H9 (cell line): Measurements from ENCODE around the gene PKD1. TPM values are rescaled to one million over a fixed set of nuclear protein-coding genes. Genes with fewer than 3 reads are reported as not detected.
A peak's percentile ranks its signal among the peaks of the same experiment; 100 is the strongest.

ENCODE experiments used
- DNase-seq: peaks from one replicate; pipeline ENCODE4 v3.0.0-alpha.2; 2017
- H2AFZ ChIP-seq: one replicate; pipeline ENCODE4 v1.6.1; 2013; ENCODE audit warnings: mild to moderate bottlenecking, low read length, control low read depth, moderate library complexity
- H2AK5ac ChIP-seq: 2 replicates; pipeline ENCODE4 v1.6.1; 2013; ENCODE audit warnings: low read length, control low read depth, mixed read lengths; ENCODE audit not compliant: insufficient read length
- H2BK120ac ChIP-seq: one replicate; pipeline ENCODE4 v1.6.1; 2013; ENCODE audit warnings: low read depth, mild to moderate bottlenecking, low read length, control low read depth, inconsistent platforms; ENCODE audit not compliant: poor library complexity, severe bottlenecking
- H2BK12ac ChIP-seq: 2 replicates; pipeline ENCODE4 v1.6.1; 2013; ENCODE audit warnings: low read length, control low read depth, mixed read lengths, low read depth; ENCODE audit not compliant: insufficient read length
- H2BK15ac ChIP-seq: 2 replicates; pipeline ENCODE4 v1.6.1; 2013; ENCODE audit warnings: low read depth, low read length, control low read depth
- H2BK20ac ChIP-seq: one replicate; pipeline ENCODE4 v1.6.1; 2013; ENCODE audit warnings: low read depth, mild to moderate bottlenecking, low read length, control low read depth, inconsistent platforms; ENCODE audit not compliant: poor library complexity, severe bottlenecking
- H2BK5ac ChIP-seq: 2 replicates; pipeline ENCODE4 v1.6.1; 2013; ENCODE audit warnings: low read length, control low read depth, mixed read lengths; ENCODE audit not compliant: insufficient read length
- H3K14ac ChIP-seq: 2 replicates; pipeline ENCODE4 v1.6.1; 2013; ENCODE audit warnings: low read length, control low read depth; ENCODE audit not compliant: insufficient read depth
- H3K18ac ChIP-seq: 2 replicates; pipeline ENCODE4 v1.6.1; 2013; ENCODE audit warnings: low read depth, mild to moderate bottlenecking, mixed read lengths, low read length, control low read depth; ENCODE audit not compliant: insufficient read length
- H3K23ac ChIP-seq: 2 replicates; pipeline ENCODE4 v1.6.1; 2013; ENCODE audit warnings: low read length, control low read depth, mixed read lengths, low read depth; ENCODE audit not compliant: insufficient read length
- H3K23me2 ChIP-seq: 2 replicates; pipeline ENCODE4 v1.6.1; 2013; ENCODE audit warnings: low read depth, mild to moderate bottlenecking, mixed read lengths, low read length, control low read depth; ENCODE audit not compliant: insufficient read length, poor library complexity, severe bottlenecking
- H3K27ac ChIP-seq: 2 replicates; pipeline ENCODE4 v1.5.1; 2013; ENCODE audit warnings: low read length, control low read depth, mixed read lengths, low read depth; ENCODE audit not compliant: insufficient read length
- H3K27me3 ChIP-seq: 2 replicates; pipeline ENCODE4 v1.6.1; 2013; ENCODE audit warnings: low read length, control low read depth, inconsistent platforms; ENCODE audit not compliant: insufficient read depth
- H3K4ac ChIP-seq: 2 replicates; pipeline ENCODE4 v1.6.1; 2013; ENCODE audit warnings: low read depth, mild to moderate bottlenecking, control low read depth, inconsistent platforms, low read length, moderate library complexity
- H3K4me1 ChIP-seq: 2 replicates; pipeline ENCODE4 v1.6.1; 2013; ENCODE audit warnings: low read length, control low read depth, inconsistent platforms; ENCODE audit not compliant: insufficient read depth
- H3K4me2 ChIP-seq: 2 replicates; pipeline ENCODE4 v1.6.1; 2013; ENCODE audit warnings: low read length, control low read depth, mixed read lengths; ENCODE audit not compliant: insufficient read length, insufficient read depth
- H3K56ac ChIP-seq: 2 replicates; pipeline ENCODE4 v1.6.1; 2013; ENCODE audit warnings: low read depth, mild to moderate bottlenecking, mixed read lengths, low read length, control low read depth; ENCODE audit not compliant: insufficient read length
- H3K79me1 ChIP-seq: 2 replicates; pipeline ENCODE4 v1.6.1; 2013; ENCODE audit warnings: low read depth, mild to moderate bottlenecking, moderate library complexity, low read length, control low read depth, inconsistent platforms; ENCODE audit not compliant: insufficient read depth, poor library complexity, severe bottlenecking
- H3K79me2 ChIP-seq: 2 replicates; pipeline ENCODE4 v1.6.1; 2013; ENCODE audit warnings: low read length, control low read depth, inconsistent platforms; ENCODE audit not compliant: insufficient read depth
- H3K9ac ChIP-seq: 2 replicates; pipeline ENCODE4 v1.6.1; 2013; ENCODE audit warnings: low read length, control low read depth, mixed read lengths; ENCODE audit not compliant: insufficient read length; ENCODE audit errors: extremely low read depth
- H3K9me3 ChIP-seq: one replicate; pipeline ENCODE4 v1.6.1; 2013; ENCODE audit warnings: low read depth, low read length, inconsistent platforms; ENCODE audit not compliant: control insufficient read depth
- H3T11ph ChIP-seq: one replicate; pipeline ENCODE4 v1.6.1; 2013; ENCODE audit warnings: mild to moderate bottlenecking, low read length, control low read depth, inconsistent platforms
- H4K20me1 ChIP-seq: one replicate; pipeline ENCODE4 v1.6.1; 2013; ENCODE audit not compliant: control insufficient read depth, insufficient read length, insufficient read depth
- H4K5ac ChIP-seq: 2 replicates; pipeline ENCODE4 v1.6.1; 2013; ENCODE audit warnings: low read depth, mild to moderate bottlenecking, mixed read lengths, low read length, control low read depth; ENCODE audit not compliant: insufficient read length
- H4K8ac ChIP-seq: replicated peaks from 2 replicates; pipeline ENCODE4 v1.6.1; 2013; ENCODE audit warnings: low read length, control low read depth, mixed read lengths, low read depth; ENCODE audit not compliant: insufficient read length
- H4K91ac ChIP-seq: 2 replicates; pipeline ENCODE4 v1.6.1; 2013; ENCODE audit warnings: low read depth, mild to moderate bottlenecking, moderate library complexity, mixed read lengths, low read length, control low read depth; ENCODE audit not compliant: insufficient read length
- H3K27ac Mint-ChIP-seq, 3 experiments: 2 replicates in 2 of 3; 3 replicates in 1 of 3; pipeline ENCODE4 v1.8.0; 2020 to 2021; ENCODE audit warnings: mixed read lengths in 3 of 3, mild to moderate bottlenecking in 1 of 3, moderate library complexity in 1 of 3
- H3K27me3 Mint-ChIP-seq: 2 replicates; pipeline ENCODE4 v1.8.0; 2021; ENCODE audit warnings: low read depth, mild to moderate bottlenecking, moderate library complexity, mixed read lengths
- H3K36me3 Mint-ChIP-seq, 3 experiments: 2 replicates in 2 of 3; 3 replicates in 1 of 3; pipeline ENCODE4 v1.8.0; 2020 to 2021; ENCODE audit warnings: low read depth in 3 of 3, mixed read lengths in 3 of 3; ENCODE audit not compliant: insufficient read depth in 1 of 3
- H3K4me1 Mint-ChIP-seq, 2 experiments: 2 replicates each; pipeline ENCODE4 v1.8.0; 2020; ENCODE audit warnings: mixed read lengths in 2 of 2
- H3K4me3 Mint-ChIP-seq, 2 experiments: 2 replicates in 1 of 2; 3 replicates in 1 of 2; pipeline ENCODE4 v1.8.0; 2020 to 2021; ENCODE audit warnings: mild to moderate bottlenecking in 2 of 2, mixed read lengths in 2 of 2, moderate library complexity in 1 of 2
- H3K9me3 Mint-ChIP-seq, 2 experiments: 2 replicates in 1 of 2; 3 replicates in 1 of 2; pipeline ENCODE4 v1.8.0; 2020; ENCODE audit warnings: mild to moderate bottlenecking in 2 of 2, mixed read lengths in 2 of 2, moderate library complexity in 1 of 2
- WGBS: extraction: QIAGEN DNeasy Blood & Tissue Kit; methylation state at CpG from one replicate; pipeline ENCODE4 v1.1.7; 2013; ENCODE audit warnings: missing lambda C conversion rate, low lambda C conversion rate, mixed read lengths; ENCODE audit not compliant: insufficient read length; ENCODE audit errors: extremely low coverage; 5-methylcytosine and 5-hydroxymethylcytosine counted together
- total RNA-seq: library from RNA; stranded (reverse); gene quantifications from 2 replicates; pipeline ENCODE4 v1.2.1, GENCODE V29; 2021
- TF ChIP-seq, protein P1 (sequence below): fragments of 200-600 bp; sonication (generic); conservative IDR thresholded peaks from 3 replicates; pipeline ENCODE4 v1.8.0; 2021; ENCODE audit warnings: antibody characterized with exemption, mild to moderate bottlenecking

PKD1 gene
- total RNA-seq, 1 experiment from 2014 or later, result 88.0 TPM

- H4K8ac ChIP-seq, result no peak overlapping the region
- no peak overlapping the region for H3T11ph ChIP-seq
- peaks cover 11 to 28% (median 14%) of the 10 kb centered on the region in 3 experiments for H3K36me3 Mint-ChIP-seq
- no peaks in the 10 kb centered on the region for H3K27me3 ChIP-seq
- H3K4me1 ChIP-seq, result no peaks in the 10 kb centered on the region; the same call in 1 of the 2 replicates
- H3K27ac Mint-ChIP-seq, result 0 out of 7 replicates have a peak overlapping the region, but pooled peaks of 1 of the 3 experiments have one; percentile 34
- peaks cover 5% of the 10 kb centered on the region for H3K23me2 ChIP-seq
- H2BK12ac ChIP-seq, result no peak overlapping the region
- no peak overlapping the region for H3K9ac ChIP-seq
- H3K23ac ChIP-seq, result no peak overlapping the region
- no peak overlapping the region for H2BK15ac ChIP-seq
- no peak overlapping the region for H3K27ac ChIP-seq
- H3K79me2 ChIP-seq, result peaks cover 47% of the 10 kb centered on the region; the same call in 1 of the 2 replicates
- peaks cover 17% of the 10 kb centered on the region for H3K79me1 ChIP-seq
- H4K91ac ChIP-seq, result no peak overlapping the region
- TF ChIP-seq, protein P1, sequence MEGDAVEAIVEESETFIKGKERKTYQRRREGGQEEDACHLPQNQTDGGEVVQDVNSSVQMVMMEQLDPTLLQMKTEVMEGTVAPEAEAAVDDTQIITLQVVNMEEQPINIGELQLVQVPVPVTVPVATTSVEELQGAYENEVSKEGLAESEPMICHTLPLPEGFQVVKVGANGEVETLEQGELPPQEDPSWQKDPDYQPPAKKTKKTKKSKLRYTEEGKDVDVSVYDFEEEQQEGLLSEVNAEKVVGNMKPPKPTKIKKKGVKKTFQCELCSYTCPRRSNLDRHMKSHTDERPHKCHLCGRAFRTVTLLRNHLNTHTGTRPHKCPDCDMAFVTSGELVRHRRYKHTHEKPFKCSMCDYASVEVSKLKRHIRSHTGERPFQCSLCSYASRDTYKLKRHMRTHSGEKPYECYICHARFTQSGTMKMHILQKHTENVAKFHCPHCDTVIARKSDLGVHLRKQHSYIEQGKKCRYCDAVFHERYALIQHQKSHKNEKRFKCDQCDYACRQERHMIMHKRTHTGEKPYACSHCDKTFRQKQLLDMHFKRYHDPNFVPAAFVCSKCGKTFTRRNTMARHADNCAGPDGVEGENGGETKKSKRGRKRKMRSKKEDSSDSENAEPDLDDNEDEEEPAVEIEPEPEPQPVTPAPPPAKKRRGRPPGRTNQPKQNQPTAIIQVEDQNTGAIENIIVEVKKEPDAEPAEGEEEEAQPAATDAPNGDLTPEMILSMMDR, result no peak
- peaks cover 16 to 30% of the 10 kb centered on the region in 2 experiments for H3K4me1 Mint-ChIP-seq
- H2BK120ac ChIP-seq, result no peak overlapping the region
- no peak for DNase-seq
- no peak overlapping the region for H4K5ac ChIP-seq
- no peaks in the 10 kb centered on the region for H3K9me3 ChIP-seq
- no peak overlapping the region for H2BK20ac ChIP-seq
- no peak overlapping the region for H3K4ac ChIP-seq
- no CpG with 5 or more reads among the region's 20 CpGs for WGBS
- H3K14ac ChIP-seq, result peak overlapping the region; percentile 23; the same call in 1 of the 2 replicates
- H2BK5ac ChIP-seq, result no peak overlapping the region
- no peak overlapping the region for H2AFZ ChIP-seq
- no peak overlapping the region for H3K18ac ChIP-seq
- H3K4me3 Mint-ChIP-seq, result no peak overlapping the region
- H2AK5ac ChIP-seq, result no peak overlapping the region
- H3K56ac ChIP-seq, result no peak overlapping the region
- peaks cover 2% of the 10 kb centered on the region for H4K20me1 ChIP-seq
- H3K27me3 Mint-ChIP-seq, result no peaks in the 10 kb centered on the region
- H3K4me2 ChIP-seq, result no peak overlapping the region
- no peaks in the 10 kb centered on the region for H3K9me3 Mint-ChIP-seq
Observed at GRCh38 chr16:2160915-2161551, 25.3 kb upstream of the PKD1 start.
